MCF 10A (cell line): ENCODE data around the gene MYO1D. TPM values are rescaled to one million over a fixed set of nuclear protein-coding genes. Genes with fewer than 3 reads are reported as not detected.

Experiments
- BruUV-seq: library from RNA; stranded (reverse); fragments of 400-500 nt; replicated peaks from 2 replicates; lab custom pipeline; 2021; lab: Mats Ljungman, UMichigan
- CTCF ChIA-PET: fragments of 300-600 bp; sonication (Branson Sonifier 250); formaldehyde crosslinking; extraction: SDS; loops from one replicate; lab custom pipeline; 2021; ENCODE audit warnings: antibody characterized with exemption, inconsistent platforms; lab: Yijun Ruan, JAX
- POLR2A ChIA-PET: fragments of 300-600, 350-650 bp; sonication (Branson Sonifier 250); formaldehyde crosslinking; extraction: SDS; loops from one replicate; lab custom pipeline; 2020; ENCODE audit warnings: antibody characterized with exemption, inconsistent platforms; lab: Yijun Ruan, JAX
- DNase-seq: peaks from one replicate; pipeline ENCODE4 v3.0.0-alpha.2; 2018; ENCODE audit not compliant: unreplicated experiment
- H3K27ac Mint-ChIP-seq: one replicate; pipeline ENCODE4 v1.8.0; 2022; ENCODE audit warnings: mild to moderate bottlenecking, low read depth, mixed read lengths; ENCODE audit not compliant: unreplicated experiment
- H3K27me3 Mint-ChIP-seq: one replicate; pipeline ENCODE4 v1.8.0; 2022; ENCODE audit warnings: mixed read lengths; ENCODE audit not compliant: insufficient read depth, unreplicated experiment
- H3K36me3 Mint-ChIP-seq: one replicate; pipeline ENCODE4 v1.8.0; 2022; ENCODE audit warnings: mild to moderate bottlenecking, moderate library complexity, mixed read lengths; ENCODE audit not compliant: insufficient read depth, unreplicated experiment
- H3K4me1 Mint-ChIP-seq: one replicate; pipeline ENCODE4 v1.8.0; 2022; ENCODE audit warnings: mixed read lengths; ENCODE audit not compliant: insufficient read depth, unreplicated experiment
- H3K4me3 Mint-ChIP-seq: one replicate; pipeline ENCODE4 v1.8.0; 2022; ENCODE audit warnings: mild to moderate bottlenecking, moderate library complexity, mixed read lengths; ENCODE audit not compliant: unreplicated experiment
- H3K9me3 Mint-ChIP-seq: one replicate; pipeline ENCODE4 v1.8.0; 2022; ENCODE audit warnings: mixed read lengths; ENCODE audit not compliant: unreplicated experiment
- CTCF ChIP-seq: fragments of 200-600 bp; IDR thresholded peaks from one replicate; pipeline ENCODE4 v1.8.0; 2022; ENCODE audit warnings: antibody characterized with exemption, mild to moderate bottlenecking; ENCODE audit not compliant: unreplicated experiment
- intact Hi-C: fragments of 100-400 bp; cut with micrococcal nuclease; formaldehyde crosslinking; loops from 2 replicates; pipeline ENCODE4 v1.14.1; 2022
- total RNA-seq: library from RNA; stranded (reverse); gene quantifications from 2 replicates; pipeline ENCODE4 v1.2.3, GENCODE V29; 2022

The MYO1D gene
- total RNA-seq, 1 experiment from 2014 or later = 30.5 TPM

- Mint-ChIP-seq H3K27ac (no peak overlapping the region), H3K4me1 (peaks cover 5% of the 10 kb centered on the region), H3K4me3 (no peak overlapping the region), H3K36me3 (peaks cover 14% of the 10 kb centered on the region), H3K9me3 (no peaks in the 10 kb centered on the region), H3K27me3 (no peaks in the 10 kb centered on the region)
- no peak for TF ChIP-seq CTCF
- intact Hi-C loops = no loop called here
- ChIA-PET CTCF (interaction anchor here (0.7 to 2.8 kb wide), 3 partner anchors 45 to 91 kb away, joined by 3 to 34 read pairs (median 3); partner anchors contain the start of gene MYO1D), POLR2A (interaction anchor here (0.9 kb wide), 1 partner anchor 91 kb away, joined by 4 read pairs; no protein-coding TSS in a partner anchor)
- no peak for DNase-seq
- BruUV-seq = no TSS peak
Measured at GRCh38 chr17:32786169-32786568, 90.8 kb downstream of the MYO1D start.

GRCh38 chr17:32784113-32784512, 92.8 kb downstream of the MYO1D start:
- H3K27ac Mint-ChIP-seq = peak overlapping the region; percentile 73

GRCh38 chr17:32783602-32784001, 93.3 kb downstream of the MYO1D start:
- DNase-seq = peak; percentile 53
- BruUV-seq = no TSS peak
- Mint-ChIP-seq H3K4me1 (peaks cover 5% of the 10 kb centered on the region), H3K27ac (peak overlapping the region; percentile 73), H3K27me3 (no peaks in the 10 kb centered on the region), H3K9me3 (no peaks in the 10 kb centered on the region), H3K36me3 (peaks cover 5% of the 10 kb centered on the region), H3K4me3 (no peak overlapping the region)
- ChIA-PET POLR2A (interaction anchor here (0.6 to 3.2 kb wide), 7 partner anchors 13 to 127 kb away, joined by 3 to 36 read pairs (median 3); partner anchors contain the start of gene MYO1D), CTCF (interaction anchor here (0.6 to 8.1 kb wide), 47 partner anchors 9 to 967 kb away, joined by 3 to 213 read pairs (median 5); partner anchors contain the start of gene MYO1D)
- intact Hi-C loops = loop anchor here (1.0 kb wide), 4 partner anchors 94 to 215 kb away; partner anchors contain the start of gene MYO1D
- peak; percentile 63 for TF ChIP-seq CTCF

More at GRCh38 chr17:32784113-32784512, 92.8 kb downstream of the MYO1D start:
- Mint-ChIP-seq H3K36me3 (peaks cover 5% of the 10 kb centered on the region), H3K4me3 (no peak overlapping the region), H3K9me3 (no peaks in the 10 kb centered on the region), H3K27me3 (no peaks in the 10 kb centered on the region), H3K4me1 (peaks cover 5% of the 10 kb centered on the region)
- ChIA-PET POLR2A (interaction anchor here (0.6 to 0.9 kb wide), 2 partner anchors 43 to 127 kb away, joined by 3 to 4 read pairs; no protein-coding TSS in a partner anchor), CTCF (interaction anchor here (0.6 to 8.1 kb wide), 22 partner anchors 9 to 960 kb away, joined by 3 to 213 read pairs (median 6); partner anchors contain the start of gene MYO1D)
- intact Hi-C loops = no loop called here
- no TSS peak for BruUV-seq
- no peak for TF ChIP-seq CTCF
- DNase-seq = no peak

- H3K27me3 Mint-ChIP-seq = no peaks in the 10 kb centered on the region
- no peak overlapping the region for H3K4me3 Mint-ChIP-seq
- intact Hi-C loops = no loop called here
- BruUV-seq = no TSS peak
- CTCF ChIA-PET = interaction anchor here (1.4 to 8.1 kb wide), 4 partner anchors 10 to 319 kb away, joined by 3 to 213 read pairs (median 68); partner anchors contain the start of gene MYO1D
- POLR2A ChIA-PET = interaction anchor here (2.1 to 3.2 kb wide), 2 partner anchors 9 to 96 kb away, joined by 6 to 36 read pairs; partner anchors contain the start of gene MYO1D
- H3K36me3 Mint-ChIP-seq = peaks cover 4% of the 10 kb centered on the region
- H3K4me1 Mint-ChIP-seq = peaks cover 5% of the 10 kb centered on the region
- no peaks in the 10 kb centered on the region for H3K9me3 Mint-ChIP-seq
- H3K27ac Mint-ChIP-seq = no peak overlapping the region
- no peak for TF ChIP-seq CTCF
- DNase-seq = no peak
Measured at GRCh38 chr17:32780721-32781120, 96.2 kb downstream of the MYO1D start.
